GM12873 (cell line): ENCODE data around the gene SFXN1.

ENCODE experiments used
- TF ChIP-seq, protein P1 (sequence below): IDR thresholded peaks from 2 replicates; pipeline ENCODE4 v1.5.1; 2012; ENCODE audit warnings: low read depth, mild to moderate bottlenecking, moderate library complexity, low read length, control low read depth; ENCODE audit not compliant: insufficient read depth; ENCODE audit errors: missing control alignments

The SFXN1 gene

DNA sequence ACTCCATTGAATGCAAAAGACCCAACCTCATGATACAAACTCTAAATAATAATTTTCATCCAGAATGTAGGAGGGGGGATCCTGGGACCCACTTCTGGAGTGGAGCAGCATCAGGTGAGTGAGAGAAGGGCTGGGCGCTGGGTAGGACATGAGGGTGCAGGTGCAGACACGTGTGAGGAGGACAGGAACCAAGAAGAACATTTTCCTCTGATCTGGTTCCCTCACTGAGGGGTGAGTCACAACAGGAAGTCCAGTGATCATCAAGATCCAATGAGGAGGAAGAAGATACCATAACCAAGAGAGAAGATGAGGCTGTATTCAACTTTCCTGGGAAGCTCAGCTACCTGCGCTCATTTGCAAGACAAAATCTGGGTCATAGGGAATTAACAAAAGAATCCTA lies 57.4 kb downstream of the SFXN1 start:
- TF ChIP-seq, protein P1, sequence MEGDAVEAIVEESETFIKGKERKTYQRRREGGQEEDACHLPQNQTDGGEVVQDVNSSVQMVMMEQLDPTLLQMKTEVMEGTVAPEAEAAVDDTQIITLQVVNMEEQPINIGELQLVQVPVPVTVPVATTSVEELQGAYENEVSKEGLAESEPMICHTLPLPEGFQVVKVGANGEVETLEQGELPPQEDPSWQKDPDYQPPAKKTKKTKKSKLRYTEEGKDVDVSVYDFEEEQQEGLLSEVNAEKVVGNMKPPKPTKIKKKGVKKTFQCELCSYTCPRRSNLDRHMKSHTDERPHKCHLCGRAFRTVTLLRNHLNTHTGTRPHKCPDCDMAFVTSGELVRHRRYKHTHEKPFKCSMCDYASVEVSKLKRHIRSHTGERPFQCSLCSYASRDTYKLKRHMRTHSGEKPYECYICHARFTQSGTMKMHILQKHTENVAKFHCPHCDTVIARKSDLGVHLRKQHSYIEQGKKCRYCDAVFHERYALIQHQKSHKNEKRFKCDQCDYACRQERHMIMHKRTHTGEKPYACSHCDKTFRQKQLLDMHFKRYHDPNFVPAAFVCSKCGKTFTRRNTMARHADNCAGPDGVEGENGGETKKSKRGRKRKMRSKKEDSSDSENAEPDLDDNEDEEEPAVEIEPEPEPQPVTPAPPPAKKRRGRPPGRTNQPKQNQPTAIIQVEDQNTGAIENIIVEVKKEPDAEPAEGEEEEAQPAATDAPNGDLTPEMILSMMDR = no peak

DNA sequence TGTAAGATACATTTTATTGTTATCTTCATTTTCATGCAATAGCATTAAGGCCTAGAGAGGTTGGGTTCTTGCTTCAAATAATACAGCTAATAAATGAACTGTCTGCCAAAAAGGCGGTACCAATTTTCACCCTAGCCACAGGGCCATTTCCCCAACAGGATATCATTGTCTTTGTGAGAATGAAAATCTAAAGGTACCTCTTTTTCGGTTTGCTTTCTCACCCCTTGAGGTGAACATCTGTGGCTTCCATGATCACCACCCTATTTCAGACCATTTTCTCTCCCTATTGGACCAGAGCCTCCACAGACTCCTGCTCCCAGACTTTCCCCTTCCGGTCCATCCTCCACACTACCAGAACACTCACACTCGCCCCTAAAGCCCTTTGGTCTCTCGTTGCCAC lies 60.2 kb downstream of the SFXN1 start:
- TF ChIP-seq, protein P1 = no peak

DNA sequence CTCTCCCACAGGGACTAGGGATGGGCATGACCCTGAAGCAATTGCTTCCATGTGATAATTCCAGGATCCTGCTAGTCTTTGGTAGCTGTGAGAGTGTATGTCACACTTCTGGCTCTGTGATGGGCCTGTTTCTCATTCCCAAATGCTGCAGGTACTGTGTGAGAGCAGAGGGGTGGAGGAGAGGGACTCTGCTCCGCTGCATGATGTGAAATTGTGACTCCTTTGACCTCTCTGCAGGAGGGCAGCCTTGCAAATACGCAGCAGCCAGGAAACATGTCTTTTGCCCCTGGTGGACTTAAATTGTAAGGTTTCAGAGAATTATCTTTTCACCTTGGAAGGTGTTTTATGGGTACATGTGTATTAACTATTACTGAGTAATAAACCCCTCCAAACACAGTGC lies 61.6 kb downstream of the SFXN1 start:
- TF ChIP-seq, protein P1 = no peak

DNA sequence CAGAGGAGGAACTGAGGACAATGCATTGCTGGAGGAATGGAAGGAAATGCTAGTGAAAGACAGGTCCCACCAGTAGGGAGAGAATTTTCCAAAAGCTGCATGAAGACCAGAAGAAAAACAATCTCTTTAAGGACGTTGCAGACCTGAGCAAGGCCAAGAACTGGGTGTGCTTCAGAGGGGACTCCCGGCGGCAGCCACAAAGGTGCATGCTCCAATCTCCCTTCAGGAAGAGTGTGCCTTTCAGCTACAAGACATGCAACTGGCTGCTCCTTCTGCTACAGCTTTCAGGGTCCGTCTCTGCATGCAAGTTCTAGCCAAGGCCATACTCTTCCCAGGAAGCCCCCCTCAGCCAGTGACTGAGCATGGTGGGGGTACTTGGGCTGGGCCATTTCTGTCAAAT lies 62.9 kb downstream of the SFXN1 start:
- TF ChIP-seq, protein P1 = no peak

DNA sequence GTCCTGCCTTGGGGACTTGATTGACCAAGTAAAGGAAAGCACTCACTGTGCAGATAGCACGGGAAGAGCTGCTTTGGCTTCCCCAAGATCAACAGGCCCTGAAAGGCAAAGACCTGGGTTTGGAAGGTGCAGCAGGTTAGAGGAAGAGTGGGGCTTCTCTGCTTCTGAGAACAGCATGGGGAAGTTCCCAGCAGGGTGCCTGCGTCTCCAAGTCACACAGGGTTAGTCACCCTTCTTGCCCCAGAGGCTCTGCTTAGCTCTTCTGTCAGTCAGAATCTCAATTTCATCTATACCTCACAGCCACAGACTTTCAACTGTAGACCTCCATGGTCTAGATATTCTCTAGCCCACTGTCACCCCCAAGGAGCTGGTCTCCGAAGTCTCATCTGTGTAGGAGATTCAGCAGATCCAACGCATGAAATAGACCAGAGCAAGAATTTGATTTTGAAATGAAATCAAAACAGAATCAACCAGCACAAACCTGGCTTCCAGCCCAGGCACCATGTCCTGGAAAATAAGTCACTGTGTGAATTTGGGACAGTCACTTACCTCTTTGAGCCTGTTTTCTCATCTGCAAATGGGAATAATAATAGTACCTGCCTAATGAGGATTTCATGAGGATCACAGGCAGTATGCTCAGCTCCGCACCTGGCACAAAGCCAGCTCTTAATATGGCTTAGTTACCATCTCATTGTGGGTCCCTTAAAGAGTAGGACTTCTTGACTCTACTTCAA lies 64.0 kb downstream of the SFXN1 start:
- TF ChIP-seq, protein P1 = no peak

DNA sequence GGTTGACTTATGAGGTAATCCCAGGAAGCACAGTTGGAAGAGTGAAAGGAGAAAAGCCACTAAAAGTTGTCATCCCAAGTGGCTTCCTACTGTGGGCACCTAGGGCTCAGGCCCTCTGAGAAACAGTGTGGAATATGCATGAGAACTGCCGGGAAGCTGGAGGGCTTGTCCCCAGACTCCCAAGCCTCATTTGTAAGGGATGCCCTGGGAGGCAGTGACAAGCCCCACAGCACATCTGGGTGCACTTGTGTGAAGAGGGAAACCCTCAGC lies 64.5 kb downstream of the SFXN1 start:
- TF ChIP-seq, protein P1 = no peak

DNA sequence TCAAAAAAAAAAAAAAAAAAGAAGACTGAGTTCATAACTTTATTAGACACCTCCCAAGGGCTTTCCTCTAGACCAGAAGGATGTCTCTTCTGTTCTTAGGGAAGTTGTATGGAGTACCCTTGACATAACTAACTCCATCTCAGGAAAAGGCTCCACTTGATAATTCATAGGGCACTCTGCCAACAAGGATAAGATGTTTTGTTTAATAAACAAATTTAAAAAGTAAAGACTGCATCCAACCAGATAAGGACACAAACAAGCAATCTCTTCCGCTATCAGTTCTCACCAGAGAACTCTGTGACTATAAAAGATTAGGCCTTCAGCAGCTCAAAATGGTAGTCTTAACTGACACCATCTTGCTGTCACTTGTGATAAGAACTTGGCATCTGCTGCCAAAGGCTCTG lies 65.8 kb downstream of the SFXN1 start:
- TF ChIP-seq, protein P1 = no peak
